Lung (tissue), 12 donors: Measurements from ENCODE around the gene MBTD1. TPM values are rescaled to one million over a fixed set of nuclear protein-coding genes. Genes with fewer than 3 reads are reported as not detected.

Experiments
- ATAC-seq: fragments of 200-7000 bp; cut with Tn5 transposase; one replicate; pipeline ENCODE4 v1.9.1; 2020; ENCODE audit warnings: moderate number of reproducible peaks; ENCODE audit not compliant: insufficient read depth, low FRiP score
- DNase-seq, 3 donors: peaks; one replicate each; pipeline ENCODE4 v3.0.0-alpha.2; 2013 to 2017
- H3K27ac ChIP-seq, 2 donors: one replicate each; pipeline ENCODE4 v1.5.1; 2013; ENCODE audit warnings: mild to moderate bottlenecking in 2 of 2, moderate library complexity in 2 of 2, control low read depth in 1 of 2, inconsistent platforms in 1 of 2, low read depth in 1 of 2, low read length in 1 of 2
- H3K27me3 ChIP-seq, 3 donors: one replicate each; pipeline ENCODE4 v1.5.1; 2013; ENCODE audit warnings: low read length in 2 of 3; ENCODE audit not compliant: control insufficient read depth in 3 of 3, insufficient read depth in 3 of 3
- H3K36me3 ChIP-seq, 4 donors: one replicate each; pipeline ENCODE4 v1.5.1; 2013; ENCODE audit warnings: low read length in 4 of 4, mild to moderate bottlenecking in 1 of 4, moderate library complexity in 1 of 4; ENCODE audit not compliant: control insufficient read depth in 4 of 4, insufficient read depth in 4 of 4
- H3K4me1 ChIP-seq, 5 donors: one replicate each; pipeline ENCODE4 v1.5.1; 2013; ENCODE audit warnings: low read length in 5 of 5, mild to moderate bottlenecking in 2 of 5, moderate library complexity in 1 of 5; ENCODE audit not compliant: control insufficient read depth in 5 of 5, insufficient read depth in 5 of 5
- H3K4me3 ChIP-seq: one replicate; pipeline ENCODE4 v1.5.1; 2013; ENCODE audit warnings: mild to moderate bottlenecking, control low read depth, moderate library complexity
- H3K9ac ChIP-seq, 2 donors: one replicate each; pipeline ENCODE4 v1.5.1; 2013; ENCODE audit warnings: low read length in 2 of 2, control low read depth in 1 of 2; ENCODE audit not compliant: insufficient read depth in 1 of 2
- H3K9me3 ChIP-seq, 4 donors: one replicate each; pipeline ENCODE4 v1.5.1; 2013; ENCODE audit warnings: low read length in 3 of 4, mild to moderate bottlenecking in 1 of 4, moderate library complexity in 1 of 4; ENCODE audit not compliant: control insufficient read depth in 4 of 4, insufficient read depth in 3 of 4
- WGBS, 2 donors: extraction: QIAGEN DNeasy Blood & Tissue Kit; methylation state at CpG; one replicate each; pipeline ENCODE4 v1.1.7; 2013; 5-methylcytosine and 5-hydroxymethylcytosine counted together
- polyA plus RNA-seq, 2 donors: library from polyadenylated mRNA; stranded (reverse); fragments of 200-250 nt; gene quantifications; one replicate each; pipeline ENCODE4 v1.2.1, GENCODE V29; 2013
- total RNA-seq, 2 donors: library from RNA; depleted of rRNA in 1 of 2; stranded (reverse); fragments of >200 nt in 1 of 2; gene quantifications; one replicate each; pipeline ENCODE4 v1.2.1, GENCODE V29; 2014 to 2021
- TF ChIP-seq, protein P1 (sequence below): IDR thresholded peaks from 2 replicates; pipeline ENCODE4 v1.5.1; 2012; ENCODE audit warnings: mild to moderate bottlenecking; ENCODE audit errors: control extremely low read depth, extremely low read depth
- donor health status: control.
- donor health status: control.
- donor health status: Bipolar disorder and iron deficiency.
- donor health status: healthy.
- donor health status: DM: yes; HTN: yes; CAD: no.

MBTD1 gene
- total and polyA plus RNA-seq, 4 donors: 4.3 to 79.2 (median 9.1) TPM

- H3K4me3 ChIP-seq: peak within 1 kb of the TSS; percentile 96
- peak; percentile 96 for ATAC-seq
- H3K9ac ChIP-seq: peak within 1 kb of the TSS; percentile 77 to 83
- peak within 1 kb of the TSS; percentile 92 to 94 for H3K27ac ChIP-seq
- TF ChIP-seq, protein P1, sequence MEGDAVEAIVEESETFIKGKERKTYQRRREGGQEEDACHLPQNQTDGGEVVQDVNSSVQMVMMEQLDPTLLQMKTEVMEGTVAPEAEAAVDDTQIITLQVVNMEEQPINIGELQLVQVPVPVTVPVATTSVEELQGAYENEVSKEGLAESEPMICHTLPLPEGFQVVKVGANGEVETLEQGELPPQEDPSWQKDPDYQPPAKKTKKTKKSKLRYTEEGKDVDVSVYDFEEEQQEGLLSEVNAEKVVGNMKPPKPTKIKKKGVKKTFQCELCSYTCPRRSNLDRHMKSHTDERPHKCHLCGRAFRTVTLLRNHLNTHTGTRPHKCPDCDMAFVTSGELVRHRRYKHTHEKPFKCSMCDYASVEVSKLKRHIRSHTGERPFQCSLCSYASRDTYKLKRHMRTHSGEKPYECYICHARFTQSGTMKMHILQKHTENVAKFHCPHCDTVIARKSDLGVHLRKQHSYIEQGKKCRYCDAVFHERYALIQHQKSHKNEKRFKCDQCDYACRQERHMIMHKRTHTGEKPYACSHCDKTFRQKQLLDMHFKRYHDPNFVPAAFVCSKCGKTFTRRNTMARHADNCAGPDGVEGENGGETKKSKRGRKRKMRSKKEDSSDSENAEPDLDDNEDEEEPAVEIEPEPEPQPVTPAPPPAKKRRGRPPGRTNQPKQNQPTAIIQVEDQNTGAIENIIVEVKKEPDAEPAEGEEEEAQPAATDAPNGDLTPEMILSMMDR: no peak
- peak; percentile 98 to 99 (median 99) for DNase-seq
- WGBS, 2 donors: 0 to 1% methylated on average over 60 to 93 of the region's 93 CpGs
- H3K27me3 ChIP-seq: no peaks in the 10 kb centered on the region
- no peaks in the 10 kb centered on the region for H3K9me3 ChIP-seq
- peaks cover 1 to 35% (median 14%) of the 10 kb centered on the region in 5 donors for H3K4me1 ChIP-seq
- peaks cover 0 to 20% (median 3%) of the 10 kb centered on the region in 4 donors for H3K36me3 ChIP-seq
Observed at GRCh38 chr17:51260237-51261023, 581 bp upstream of the MBTD1 start, which contains the start of gene UTP18. UTP18 (plus strand) TSS chr17:51260546; CDS start chr17:51260585, 39 bp downstream.

- Histone ChIP-seq H3K4me1 (peaks cover 0 to 35% (median 14%) of the 10 kb centered on the region in 5 donors), H3K27ac (peak overlapping the region; percentile 37 to 92), H3K9ac (peak overlapping the region; percentile 67 to 83), H3K27me3 (no peaks in the 10 kb centered on the region), H3K36me3 (peaks cover 0 to 23% (median 2%) of the 10 kb centered on the region in 4 donors), H3K4me3 (peak overlapping the region; percentile 96), H3K9me3 (no peaks in the 10 kb centered on the region)
- peak; percentile 33 to 73 (median 62) for DNase-seq
- ATAC-seq: no peak
- TF ChIP-seq, protein P1: no peak
- WGBS, 2 donors: 1 to 2% methylated on average over 18 of the region's 18 CpGs
Observed at GRCh38 chr17:51258756-51259563, 889 bp downstream of the MBTD1 start.

GRCh38 chr17:51257150-51258081 is 2.4 kb downstream of the MBTD1 start:
- 59 to 68% methylated on average over 3 of the region's 3 CpGs for WGBS, 2 donors
- Histone ChIP-seq H3K27me3 (no peaks in the 10 kb centered on the region), H3K9me3 (no peaks in the 10 kb centered on the region), H3K27ac (no peak overlapping the region), H3K9ac (peak overlapping the region in 1 of 2 donors; percentile 28), H3K4me1 (peaks cover 0 to 35% (median 14%) of the 10 kb centered on the region in 5 donors), H3K36me3 (peaks cover 0 to 21% (median 4%) of the 10 kb centered on the region in 4 donors), H3K4me3 (no peak overlapping the region)
- DNase-seq (no peak), ATAC-seq (no peak)
- TF ChIP-seq, protein P1: no peak
